Activated naive CD4-positive, alpha-beta T cell treated with Interleukin-2 at 50 U/mL for 16 hours (primary cell): ENCODE data around the gene VEGFA.

Source experiments
- DNase-seq: peaks from one replicate; pipeline ENCODE4 v3.0.0-alpha.2; 2020

VEGFA gene

DNA sequence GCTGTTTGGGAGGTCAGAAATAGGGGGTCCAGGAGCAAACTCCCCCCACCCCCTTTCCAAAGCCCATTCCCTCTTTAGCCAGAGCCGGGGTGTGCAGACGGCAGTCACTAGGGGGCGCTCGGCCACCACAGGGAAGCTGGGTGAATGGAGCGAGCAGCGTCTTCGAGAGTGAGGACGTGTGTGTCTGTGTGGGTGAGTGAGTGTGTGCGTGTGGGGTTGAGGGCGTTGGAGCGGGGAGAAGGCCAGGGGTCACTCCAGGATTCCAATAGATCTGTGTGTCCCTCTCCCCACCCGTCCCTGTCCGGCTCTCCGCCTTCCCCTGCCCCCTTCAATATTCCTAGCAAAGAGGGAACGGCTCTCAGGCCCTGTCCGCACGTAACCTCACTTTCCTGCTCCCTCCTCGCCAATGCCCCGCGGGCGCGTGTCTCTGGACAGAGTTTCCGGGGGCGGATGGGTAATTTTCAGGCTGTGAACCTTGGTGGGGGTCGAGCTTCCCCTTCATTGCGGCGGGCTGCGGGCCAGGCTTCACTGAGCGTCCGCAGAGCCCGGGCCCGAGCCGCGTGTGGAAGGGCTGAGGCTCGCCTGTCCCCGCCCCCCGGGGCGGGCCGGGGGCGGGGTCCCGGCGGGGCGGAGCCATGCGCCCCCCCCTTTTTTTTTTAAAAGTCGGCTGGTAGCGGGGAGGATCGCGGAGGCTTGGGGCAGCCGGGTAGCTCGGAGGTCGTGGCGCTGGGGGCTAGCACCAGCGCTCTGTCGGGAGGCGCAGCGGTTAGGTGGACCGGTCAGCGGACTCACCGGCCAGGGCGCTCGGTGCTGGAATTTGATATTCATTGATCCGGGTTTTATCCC lies at the start of gene VEGFA:
VEGFA (plus strand) TSS at position 686 of the 846 bp plus-strand sequence.
- DNase-seq, result peak; percentile 90

DNA sequence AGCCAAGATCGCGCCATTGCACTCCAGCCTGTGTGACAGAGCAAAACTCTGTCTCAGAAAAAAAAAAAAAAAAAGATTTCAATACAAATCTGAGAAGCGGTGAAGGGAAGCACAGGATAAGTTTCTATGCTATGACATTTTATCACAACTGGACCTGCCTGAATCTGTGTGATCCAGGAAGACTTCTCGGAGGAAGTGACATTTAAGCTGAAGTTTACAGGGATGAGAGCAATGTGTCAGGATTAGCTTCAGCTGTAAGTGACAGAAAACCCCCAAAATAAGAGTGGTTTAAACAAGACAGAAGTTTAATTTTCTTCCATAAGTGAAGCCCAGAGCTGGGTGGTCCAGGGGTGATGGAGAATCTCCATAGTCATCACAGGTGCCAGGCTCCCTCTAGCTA lies 49.0 kb upstream of the VEGFA start:
- no peak for DNase-seq

DNA sequence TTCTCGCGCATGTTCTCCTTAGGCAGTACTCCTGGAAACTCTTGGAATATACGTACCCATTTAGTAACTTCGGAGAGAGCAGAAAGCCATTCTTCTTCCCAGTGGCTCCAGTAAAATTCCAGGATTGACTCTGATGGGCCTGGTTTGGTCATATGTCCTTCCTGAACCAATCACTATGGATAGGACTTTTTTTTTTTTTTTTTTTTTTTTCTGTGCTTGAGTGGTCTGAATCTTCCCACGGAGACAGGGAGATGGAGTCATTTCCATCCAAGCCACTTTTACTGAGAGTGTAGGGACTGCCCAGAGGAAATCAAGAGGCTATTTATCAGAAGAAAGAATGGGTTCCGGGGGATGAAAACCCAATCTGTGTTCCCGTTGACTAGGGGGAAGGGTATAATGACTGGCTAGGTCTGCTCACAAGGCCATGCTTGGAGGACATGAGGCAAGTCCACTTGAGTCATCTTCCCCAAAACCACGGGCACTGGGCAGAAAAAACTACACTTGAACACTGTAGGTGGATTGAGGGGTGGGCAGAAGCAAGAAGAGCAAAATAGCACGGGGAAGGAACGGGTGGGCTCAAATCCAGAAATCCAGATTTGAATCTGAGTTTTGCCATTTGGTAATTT lies 47.0 kb upstream of the VEGFA start:
- DNase-seq, result no peak

DNA sequence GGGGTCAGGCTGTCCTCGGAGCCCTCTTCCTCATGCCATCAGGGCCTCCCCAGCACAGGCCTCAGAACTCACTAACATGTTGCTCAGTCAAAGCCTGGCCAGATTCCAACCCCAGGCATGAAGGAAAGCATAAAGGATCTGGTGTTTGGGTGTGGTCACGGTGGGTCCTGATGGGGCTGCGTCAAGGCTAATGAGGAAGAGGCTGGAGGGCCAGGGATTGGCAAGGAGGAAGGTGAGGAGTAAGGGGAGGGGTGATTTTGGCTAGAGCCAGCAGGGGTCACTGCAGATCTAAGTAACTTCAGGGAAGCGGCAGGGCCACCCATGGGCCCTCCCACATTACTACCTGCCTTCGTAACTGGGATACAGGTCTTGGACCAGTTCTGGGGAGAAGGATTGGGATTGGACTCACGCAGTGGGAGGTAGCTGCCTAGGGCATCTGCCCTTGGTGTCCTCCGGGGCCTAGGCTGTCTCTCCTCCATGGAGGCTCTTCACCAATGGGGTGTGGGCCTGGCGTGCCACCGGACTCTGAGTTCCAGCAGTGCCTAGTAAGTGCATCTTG lies 46.2 kb upstream of the VEGFA start:
- DNase-seq, result peak; percentile 77

DNA sequence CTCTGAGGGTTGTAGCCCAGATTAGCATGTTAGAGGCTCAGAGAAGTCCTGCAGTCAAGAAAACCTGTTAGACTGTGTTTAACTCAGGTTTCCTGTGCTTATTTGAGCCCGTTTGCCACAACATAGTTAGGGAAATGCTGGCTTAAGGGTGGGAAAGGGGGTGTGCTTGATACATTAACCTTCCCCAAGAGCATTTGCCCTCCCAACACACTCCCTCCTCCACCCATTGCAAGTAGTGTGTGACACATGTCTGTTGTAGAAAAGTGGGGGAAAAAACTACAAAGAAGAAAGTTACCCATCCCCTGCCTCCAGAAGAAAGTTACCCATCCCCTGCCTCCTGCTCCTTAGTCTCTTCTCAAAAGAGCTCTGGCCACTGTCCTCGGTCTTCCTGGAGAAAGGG lies 45.7 kb upstream of the VEGFA start:
- no peak for DNase-seq

DNA sequence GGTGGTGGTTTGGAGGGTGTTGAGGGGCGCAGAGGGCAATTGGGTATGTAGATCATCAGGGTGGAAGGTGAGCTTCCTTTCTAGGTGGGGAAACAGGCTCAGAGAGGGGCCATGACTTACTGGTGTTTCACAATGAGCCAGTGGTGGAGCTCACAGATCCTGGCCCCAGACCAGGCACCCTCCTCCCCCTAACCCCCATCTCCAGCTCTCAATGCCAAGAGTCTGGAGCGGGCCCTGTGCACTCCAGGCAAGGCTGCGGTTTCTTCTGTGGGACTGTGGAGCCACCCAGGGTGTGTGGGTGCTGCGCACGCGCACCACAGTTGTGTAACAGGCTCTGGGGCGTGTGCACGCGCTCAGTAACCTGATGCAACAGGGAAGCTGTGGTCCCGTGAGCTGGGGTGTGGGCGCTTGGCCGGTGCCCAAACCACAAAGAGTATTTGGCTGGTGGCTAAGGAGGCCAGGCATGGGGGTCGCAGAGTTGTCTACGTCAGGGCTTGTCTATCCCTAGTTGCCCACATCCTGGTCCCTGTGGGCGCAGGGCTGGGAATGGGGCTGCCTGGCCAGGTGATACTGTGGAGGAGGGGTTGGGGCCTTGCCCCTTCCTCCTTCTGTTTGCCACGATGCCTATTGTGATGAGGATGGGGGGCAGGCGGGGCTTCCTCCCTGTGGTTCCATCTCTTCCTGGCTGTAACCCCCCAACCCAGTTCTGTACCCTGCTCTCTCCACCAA lies 44.9 kb upstream of the VEGFA start:
- DNase-seq, result peak; percentile 86

DNA sequence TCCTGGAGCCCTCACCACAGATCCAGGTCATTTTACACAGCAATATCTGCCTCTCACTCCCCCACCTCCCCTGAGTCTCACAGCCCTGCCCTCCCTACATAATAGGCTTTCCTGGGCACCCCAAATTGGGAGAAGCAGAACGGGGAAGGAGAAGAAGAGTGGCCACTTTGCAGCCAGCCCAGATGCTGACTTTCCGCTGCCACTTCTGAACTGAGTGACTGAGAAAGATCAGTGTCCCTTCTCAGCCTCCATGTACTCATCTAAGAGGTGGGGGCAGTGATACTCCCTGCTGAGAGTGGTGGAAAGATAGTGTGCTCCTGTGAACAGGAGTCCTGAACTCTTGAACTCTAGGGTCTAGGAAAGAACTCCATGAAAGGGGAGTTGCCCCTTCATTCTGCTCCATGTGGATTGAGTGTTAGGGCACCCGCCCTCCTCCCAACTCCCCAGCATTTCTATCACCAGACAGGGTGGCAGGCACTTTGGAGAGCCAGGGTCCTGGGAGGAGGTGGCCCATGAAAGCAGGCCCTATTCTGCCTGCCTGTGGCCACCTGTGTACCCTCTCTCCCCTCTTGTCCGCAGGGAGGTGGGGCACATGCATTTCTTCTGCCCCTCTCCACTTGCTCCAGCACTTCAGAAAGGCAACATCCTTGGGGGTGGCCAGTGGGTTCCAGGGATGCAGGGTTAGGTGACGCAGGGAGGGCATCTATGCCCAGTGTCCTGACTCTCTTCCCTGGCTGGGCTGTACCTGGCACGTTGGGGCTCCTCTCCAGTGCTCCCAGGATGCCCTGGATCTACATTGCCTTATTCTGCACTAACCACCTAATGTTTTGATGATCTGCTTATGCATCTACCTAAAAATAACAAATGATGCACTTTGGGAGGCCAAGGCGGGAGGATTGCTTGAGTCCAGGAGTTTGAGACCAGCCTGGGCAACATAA lies 44.1 kb upstream of the VEGFA start:
- no peak for DNase-seq

DNA sequence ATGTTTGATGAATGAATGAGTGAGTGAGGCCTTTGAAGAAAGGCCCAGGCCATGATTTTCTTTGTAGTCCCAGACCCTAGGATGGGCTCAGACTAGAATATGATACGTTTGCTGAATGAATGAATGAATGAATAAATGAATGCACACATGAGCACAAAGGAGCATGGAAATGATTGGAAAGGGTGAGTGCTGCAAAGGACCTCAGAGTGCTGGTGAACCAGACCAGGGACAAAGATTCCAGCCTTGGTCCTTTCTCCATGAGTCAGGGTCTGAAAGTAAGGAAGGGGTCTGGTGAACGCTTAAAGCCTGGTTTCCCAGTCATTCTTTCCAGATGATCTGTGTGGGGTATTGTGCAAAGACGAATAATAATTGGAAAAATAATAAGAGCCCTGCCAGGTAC lies 42.4 kb upstream of the VEGFA start:
- DNase-seq, result no peak

DNA sequence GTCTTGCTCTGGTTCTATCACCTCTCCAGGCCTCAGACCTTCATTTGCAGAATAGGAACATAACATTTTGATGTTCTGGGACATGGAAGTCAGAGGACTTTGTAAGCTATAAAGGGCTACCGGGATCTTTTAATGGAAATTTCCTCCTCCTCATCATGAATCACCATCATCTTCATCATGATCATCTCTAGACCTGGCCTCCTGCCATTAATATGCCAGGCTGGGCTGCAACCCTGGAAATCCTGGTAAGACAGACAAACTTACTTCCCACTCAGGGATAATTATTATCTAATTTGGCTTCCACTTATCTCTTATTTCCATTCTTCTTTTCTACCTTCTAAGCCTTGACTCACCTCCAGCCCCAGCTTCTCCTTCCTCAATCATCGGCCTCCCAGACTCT lies 41.4 kb upstream of the VEGFA start:
- DNase-seq, result no peak

DNA sequence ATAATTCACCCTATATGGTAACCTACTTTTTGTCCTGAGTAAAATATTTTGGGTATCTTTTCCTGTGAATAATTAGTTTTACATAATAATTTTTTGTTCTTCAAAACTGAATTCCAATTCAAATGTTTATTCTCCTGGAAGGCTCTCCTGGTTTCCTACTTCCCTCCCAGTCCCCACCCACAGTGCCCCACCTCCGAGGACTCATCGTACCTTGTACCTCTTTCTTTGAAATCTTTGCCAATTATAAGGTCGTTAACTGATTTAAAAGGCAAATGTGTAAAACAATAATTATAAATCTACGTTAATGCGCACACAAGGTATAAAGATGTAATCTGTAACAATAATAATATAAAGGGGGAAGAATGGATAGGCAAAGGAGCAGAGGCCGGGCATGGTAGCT lies 40.5 kb upstream of the VEGFA start:
- no peak for DNase-seq

DNA sequence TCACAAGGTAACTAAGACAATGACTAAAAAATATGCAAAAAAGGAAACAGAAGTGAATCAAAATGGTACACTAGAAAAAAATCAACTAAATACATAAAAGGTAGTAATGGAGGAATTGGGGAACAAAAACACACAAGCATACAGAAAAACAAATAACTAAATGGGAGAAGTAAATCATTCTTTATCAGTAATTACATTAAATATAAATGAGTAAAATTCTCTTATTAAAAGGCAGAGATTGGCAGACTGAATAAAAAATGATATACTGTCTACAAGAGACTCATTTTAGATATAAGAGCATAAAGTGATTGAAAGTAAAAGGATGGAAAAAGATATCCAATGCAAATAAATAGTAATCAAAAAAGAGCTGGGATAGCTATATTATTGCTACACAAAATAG lies 39.4 kb upstream of the VEGFA start:
- no peak for DNase-seq

DNA sequence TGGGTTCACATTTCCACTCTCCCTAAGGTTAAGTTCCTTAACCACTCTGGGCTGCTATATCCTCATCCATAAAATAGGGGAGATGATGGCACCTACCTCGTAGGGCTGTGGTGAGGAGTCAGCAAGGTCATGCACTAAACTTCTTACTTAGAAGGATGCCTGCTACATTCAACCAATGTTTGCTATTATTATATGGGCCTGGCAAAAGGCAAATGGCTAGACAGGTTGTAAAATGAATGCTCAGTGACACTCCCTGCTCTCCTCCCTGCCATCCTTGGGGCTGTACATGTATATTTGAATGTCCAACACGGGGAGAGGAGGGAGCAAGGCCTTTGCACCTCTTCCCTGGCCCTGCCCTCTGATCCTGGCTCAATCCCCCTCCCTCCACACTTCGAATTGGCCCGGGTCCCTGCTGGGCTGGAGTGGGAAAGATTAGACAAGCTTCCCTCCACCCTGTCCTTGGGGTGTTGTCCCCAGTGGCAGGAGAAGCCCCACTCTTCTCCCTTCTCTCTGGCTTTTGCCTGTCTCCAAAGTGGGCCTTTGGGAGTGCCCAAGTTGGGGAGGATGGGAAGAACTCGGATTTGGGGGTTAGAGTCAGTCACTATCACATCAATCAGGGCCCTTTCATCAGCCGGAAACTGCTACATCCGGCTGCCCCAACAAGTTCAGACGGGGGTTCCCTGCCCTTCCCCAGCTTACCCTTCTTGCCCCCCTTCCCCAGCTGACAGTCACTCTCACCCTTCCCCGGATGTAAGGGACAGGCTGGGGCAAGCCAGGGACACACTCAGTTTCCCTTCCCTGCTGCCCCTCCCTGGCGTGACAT lies 36.3 kb upstream of the VEGFA start:
- peak; percentile 56 for DNase-seq

DNA sequence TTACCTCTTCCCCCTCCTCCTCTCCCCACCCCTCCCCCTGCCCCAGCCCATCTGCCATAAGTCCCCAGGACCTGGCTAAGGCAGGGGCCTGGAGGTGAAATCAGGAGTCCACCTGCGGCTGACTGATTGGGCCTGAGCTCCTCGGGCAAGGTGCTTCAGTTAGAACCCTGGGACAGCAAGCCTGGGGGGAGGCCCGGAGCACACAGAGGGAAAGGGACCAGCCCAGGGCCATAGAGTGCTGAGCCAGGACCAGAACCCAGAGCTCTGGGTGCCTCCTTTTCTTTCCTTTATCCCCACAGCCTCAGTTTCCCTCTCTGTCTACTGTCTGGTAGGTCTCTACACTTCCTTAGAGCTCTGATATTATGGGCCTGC lies 35.7 kb upstream of the VEGFA start:
- no peak for DNase-seq

DNA sequence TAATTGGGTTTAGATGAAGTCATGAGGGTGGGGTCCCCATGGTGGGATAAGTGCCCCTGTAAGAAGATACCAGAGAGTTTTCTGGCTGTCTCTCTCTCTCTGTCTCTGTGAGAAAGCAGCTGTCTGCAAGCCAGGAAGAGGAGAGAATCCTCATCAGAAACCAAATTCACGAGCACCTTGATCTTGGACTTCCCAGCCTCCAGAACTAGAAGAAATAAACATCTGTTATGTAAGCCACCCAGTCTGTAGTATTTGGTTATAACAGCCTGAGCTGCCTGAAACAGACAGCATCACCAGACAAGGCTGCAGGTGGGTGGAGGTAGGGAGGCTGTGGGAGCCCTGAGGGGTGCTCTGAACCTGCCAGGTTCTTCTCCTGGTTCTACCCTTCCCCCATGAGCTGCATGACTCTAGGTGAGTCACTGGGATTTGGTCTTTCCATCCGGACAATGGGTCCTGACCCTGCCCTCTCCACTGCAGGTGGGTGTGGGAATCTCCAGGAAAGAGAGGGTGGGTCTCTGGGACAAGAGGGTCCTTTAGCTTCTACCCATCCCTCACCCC lies 34.3 kb upstream of the VEGFA start:
- DNase-seq, result no peak

DNA sequence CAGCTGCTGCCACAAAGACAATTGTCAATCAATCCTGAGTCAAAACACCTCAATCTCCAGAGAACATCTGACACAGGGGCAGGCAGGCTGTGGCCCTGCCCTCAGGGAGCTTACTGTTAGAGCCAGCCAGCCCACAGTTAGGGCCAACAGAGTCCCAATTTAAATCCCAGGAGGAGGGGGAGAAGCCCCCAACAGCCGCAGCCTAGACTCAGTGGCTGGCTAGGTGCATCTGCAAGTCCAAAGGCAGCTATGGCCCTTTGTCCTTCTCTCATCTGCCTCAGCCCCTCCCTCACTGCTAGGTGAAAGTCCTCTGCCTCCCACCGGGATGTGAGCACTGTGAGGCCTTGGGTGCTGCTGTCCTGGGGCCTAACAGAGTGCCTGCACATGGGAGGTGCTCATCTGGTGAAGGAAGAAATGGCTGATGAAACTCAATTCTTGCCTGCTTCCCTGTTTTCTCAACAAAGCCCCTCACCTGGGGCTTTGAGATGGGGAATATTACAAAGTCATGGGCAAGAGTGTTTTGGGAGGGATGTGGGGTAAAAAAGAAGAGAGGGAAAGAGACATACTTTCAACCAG lies 33.7 kb upstream of the VEGFA start:
- DNase-seq, result no peak

DNA sequence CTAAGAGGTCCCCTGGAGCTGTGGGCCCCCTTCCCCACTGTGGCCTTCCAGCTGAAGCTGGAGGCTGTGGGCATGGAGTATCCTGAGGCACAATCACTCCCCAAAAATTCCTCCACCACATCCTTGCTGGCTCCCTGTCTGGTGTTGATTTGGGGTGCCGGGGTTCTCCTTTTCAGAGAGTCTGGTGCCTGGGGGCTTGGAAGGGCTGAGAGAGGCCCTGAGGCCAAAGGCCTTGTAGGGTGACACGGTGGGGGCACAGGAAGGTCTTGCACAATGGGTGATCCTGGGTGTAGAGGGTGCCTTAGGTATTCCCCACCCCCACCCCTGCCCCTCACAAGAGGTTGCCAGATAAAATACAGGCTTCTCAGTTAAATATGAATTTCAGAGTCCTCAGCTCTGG lies 33.2 kb upstream of the VEGFA start:
- DNase-seq, result no peak

DNA sequence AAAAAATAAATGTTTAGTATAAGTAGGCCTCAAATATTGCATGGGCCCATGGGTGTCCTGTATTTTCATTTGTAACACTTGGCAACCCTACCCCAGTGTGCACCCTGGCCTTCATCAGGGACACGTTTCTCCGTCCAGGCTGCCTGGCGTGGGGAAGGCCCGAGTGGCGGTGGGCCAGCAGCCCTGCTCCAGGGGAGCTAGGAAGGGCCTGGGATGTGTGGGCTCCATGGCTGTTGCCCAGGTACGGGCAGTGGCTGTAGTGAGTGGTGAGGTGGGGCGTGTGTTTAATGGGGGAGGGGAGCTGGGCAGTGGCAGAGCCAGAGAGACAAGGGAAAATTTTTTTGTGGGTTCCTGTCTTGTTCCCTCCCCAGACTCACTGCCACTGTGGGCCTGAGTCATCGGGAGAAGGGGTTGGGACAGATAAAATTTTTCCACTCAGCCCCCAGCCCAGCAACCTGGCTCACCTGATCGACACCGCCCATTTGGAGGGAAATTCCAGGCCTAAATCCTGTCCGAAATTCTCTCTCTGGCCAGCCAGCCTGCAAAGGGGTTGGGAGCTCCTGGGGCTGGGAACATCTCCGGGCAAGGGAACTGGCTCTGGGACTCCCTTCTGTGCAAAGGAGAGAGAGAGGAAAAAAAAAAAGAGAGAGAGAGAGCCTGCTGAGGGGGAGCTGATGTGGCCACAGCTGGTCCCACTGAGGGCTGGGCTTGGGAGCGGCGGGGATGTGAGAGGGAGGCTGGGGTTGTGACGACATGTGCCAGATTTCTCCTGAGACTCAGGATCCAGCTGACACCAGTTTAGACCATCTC lies 32.5 kb upstream of the VEGFA start:
- no peak for DNase-seq

DNA sequence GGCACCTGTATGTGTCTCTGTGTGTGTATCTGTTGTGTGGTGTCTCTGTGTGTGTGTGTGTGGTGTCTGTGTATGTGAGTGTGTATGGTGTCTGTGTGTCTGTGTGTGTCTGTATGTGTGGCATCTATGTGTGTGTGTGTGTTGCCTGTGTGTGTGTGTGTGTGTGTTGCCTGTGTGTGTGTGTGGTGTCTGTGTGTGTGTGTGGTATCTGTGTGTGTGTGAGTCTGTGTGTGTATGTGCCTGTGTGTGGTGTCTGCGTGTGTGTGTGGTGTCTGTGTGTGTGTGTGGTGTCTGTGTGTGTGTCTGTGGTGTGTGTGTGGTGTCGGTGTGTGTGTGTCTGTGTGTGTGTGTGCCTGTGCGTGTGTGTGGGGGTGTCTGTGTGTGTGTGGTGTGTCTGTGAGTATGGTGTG lies 31.7 kb upstream of the VEGFA start:
- DNase-seq, result no peak

DNA sequence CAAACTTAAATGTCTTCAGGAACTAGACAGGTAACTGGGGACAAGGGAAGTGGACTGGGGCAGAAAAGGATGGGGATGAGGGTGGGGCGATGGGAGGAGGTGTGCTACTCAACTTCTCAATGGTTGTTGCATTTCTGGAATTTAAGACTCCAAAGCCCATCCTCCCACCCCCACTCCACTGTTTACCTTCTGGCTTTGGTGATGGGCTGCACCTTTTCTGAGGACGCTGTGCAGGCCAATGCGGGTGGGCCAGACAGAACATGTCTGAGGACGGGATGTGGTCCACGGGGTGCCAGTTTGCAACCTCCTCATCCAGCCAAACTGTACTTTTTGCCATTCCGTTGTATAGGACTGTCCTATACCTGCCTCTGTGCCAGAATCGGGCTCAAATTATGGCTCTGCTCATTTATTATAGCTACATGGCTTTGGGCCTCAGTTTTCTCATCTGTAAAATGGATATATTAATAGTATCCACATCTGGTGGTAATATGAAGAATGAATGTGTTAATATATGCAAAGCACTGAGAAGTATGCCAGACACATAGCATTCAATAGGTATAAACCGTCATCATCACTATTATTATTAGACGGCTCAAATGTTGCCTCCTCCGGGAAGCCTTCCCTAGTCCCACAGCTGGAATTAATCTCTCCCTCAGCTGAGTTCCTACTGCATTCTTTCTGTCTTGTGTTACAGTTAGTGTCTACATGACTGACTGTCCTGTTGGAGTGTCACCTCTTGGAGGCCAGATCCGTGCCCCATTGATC lies 31.0 kb upstream of the VEGFA start:
- DNase-seq, result no peak
